Stimulated activated naive CD4-positive, alpha-beta T cell treated with Interleukin-2 at 50 U/mL for 16 hours (primary cell): ENCODE data around the gene FOXA2.
"Not testable (repeated sequence)": the region's sequence is repeated elsewhere in the genome, so short reads cannot be mapped to it uniquely, and the experiment has no call there.

ENCODE experiments used
- DNase-seq: peaks from one replicate; lab custom pipeline; 2025; lab: John Stamatoyannopoulos, UW

FOXA2 gene

GRCh38 chr20:22567944-22568871, 16.2 kb downstream of the FOXA2 start:
- DNase-seq = no peak

GRCh38 chr20:22566876-22567658, 17.3 kb downstream of the FOXA2 start:
- DNase-seq = no peak

GRCh38 chr20:22563062-22563965, 21.1 kb downstream of the FOXA2 start:
- no peak for DNase-seq

GRCh38 chr20:22562620-22563019, 21.8 kb downstream of the FOXA2 start:
- no peak for DNase-seq

- DNase-seq = no peak
These were observed 22.3 kb downstream of the FOXA2 start for GRCh38 chr20:22561965-22562577.

- no peak for DNase-seq
These were observed 23.6 kb downstream of the FOXA2 start for GRCh38 chr20:22560817-22561216.

- DNase-seq = no peak
These were observed 24.6 kb downstream of the FOXA2 start for GRCh38 chr20:22559711-22560318.

GRCh38 chr20:22557403-22558276, 26.7 kb downstream of the FOXA2 start:
- no peak for DNase-seq

GRCh38 chr20:22556565-22557056, 27.8 kb downstream of the FOXA2 start:
- DNase-seq = no peak

- DNase-seq = no peak
These were observed 28.4 kb downstream of the FOXA2 start for GRCh38 chr20:22555791-22556564.

- DNase-seq = no peak
These were observed 30.0 kb downstream of the FOXA2 start for GRCh38 chr20:22554391-22554790.

GRCh38 chr20:22550514-22550913, 33.9 kb downstream of the FOXA2 start:
- DNase-seq = not testable (repeated sequence)

GRCh38 chr20:22548040-22548439, 36.3 kb downstream of the FOXA2 start:
- no peak for DNase-seq

GRCh38 chr20:22546344-22546743, 38.0 kb downstream of the FOXA2 start:
- DNase-seq = no peak

GRCh38 chr20:22545045-22545444, 39.3 kb downstream of the FOXA2 start:
- DNase-seq = no peak

GRCh38 chr20:22544462-22544861, 39.9 kb downstream of the FOXA2 start:
- no peak for DNase-seq

- DNase-seq = no peak
These were observed 41.9 kb downstream of the FOXA2 start for GRCh38 chr20:22542427-22542826.

- DNase-seq = no peak
These were observed 43.5 kb downstream of the FOXA2 start for GRCh38 chr20:22540832-22541231.
